Loucy (cell line): Measurements from ENCODE around the gene COL23A1.

Experiments
- H2AFZ ChIP-seq: fragments of 200-600 bp; sonication (generic); 2 replicates; pipeline ENCODE4 v1.6.0; 2016; ENCODE audit warnings: antibody characterized with exemption, mild to moderate bottlenecking, low read length, moderate library complexity
- H3F3A ChIP-seq: fragments of 200-600 bp; 2 replicates; pipeline ENCODE4 v1.6.0; 2016; ENCODE audit warnings: antibody characterized with exemption, low read depth, mild to moderate bottlenecking
- H3K27me3 ChIP-seq: fragments of 200-600 bp; sonication (generic); 2 replicates; pipeline ENCODE4 v1.6.1; 2014; ENCODE audit warnings: low read length, mild to moderate bottlenecking; ENCODE audit not compliant: insufficient read depth, poor library complexity, severe bottlenecking
- H3K36me3 ChIP-seq: fragments of 200-600 bp; sonication (generic); 2 replicates; pipeline ENCODE4 v1.6.1; 2016; ENCODE audit warnings: low read length; ENCODE audit not compliant: insufficient read depth
- H3K4me1 ChIP-seq: fragments of 200-600 bp; sonication (generic); 2 replicates; pipeline ENCODE4 v1.5.1; 2014; ENCODE audit warnings: low read length, mild to moderate bottlenecking; ENCODE audit not compliant: insufficient read depth, poor library complexity, severe bottlenecking
- H3K4me2 ChIP-seq: fragments of 200-600 bp; sonication (generic); 2 replicates; pipeline ENCODE4 v1.6.0; 2014; ENCODE audit warnings: antibody characterized with exemption, low read length, low read depth, mild to moderate bottlenecking; ENCODE audit not compliant: poor library complexity, severe bottlenecking
- H3K4me3 ChIP-seq: fragments of 200-600 bp; sonication (generic); 2 replicates; pipeline ENCODE4 v1.5.1; 2014; ENCODE audit warnings: low read length, mild to moderate bottlenecking, mixed read lengths; ENCODE audit not compliant: poor library complexity, severe bottlenecking
- H3K79me2 ChIP-seq: fragments of 200-600 bp; sonication (generic); 2 replicates; pipeline ENCODE4 v1.6.1; 2014; ENCODE audit warnings: low read length; ENCODE audit not compliant: insufficient read depth
- H3K9ac ChIP-seq: fragments of 200-600 bp; sonication (generic); 2 replicates; pipeline ENCODE4 v1.6.0; 2014; ENCODE audit warnings: mild to moderate bottlenecking, low read depth, low read length, moderate library complexity; ENCODE audit not compliant: poor library complexity, severe bottlenecking
- H3K9me2 ChIP-seq: fragments of 200-600 bp; sonication (generic); replicated peaks from 2 replicates; pipeline ENCODE4 v1.6.1; 2016; ENCODE audit warnings: low read depth, low read length, mixed read lengths
- H3K9me3 ChIP-seq: fragments of 200-600 bp; sonication (generic); 2 replicates; pipeline ENCODE4 v1.6.1; 2014; ENCODE audit warnings: mild to moderate bottlenecking, antibody characterized with exemption, low read length, low read depth; ENCODE audit not compliant: insufficient read depth
- H4K20me1 ChIP-seq: fragments of 200-600 bp; sonication (generic); 2 replicates; pipeline ENCODE4 v1.6.0; 2014; ENCODE audit warnings: antibody characterized with exemption, low read length, mild to moderate bottlenecking; ENCODE audit not compliant: insufficient read depth, poor library complexity, severe bottlenecking
- CTCF ChIP-seq: fragments of 200-600 bp; sonication (generic); conservative IDR thresholded peaks from 2 replicates; pipeline ENCODE4 v1.5.1; 2014; ENCODE audit warnings: mild to moderate bottlenecking, antibody characterized with exemption, low read length
- EZH2phosphoT487 ChIP-seq: fragments of 200-600 bp; IDR thresholded peaks from 2 replicates; pipeline ENCODE4 v1.6.1; 2018; ENCODE audit warnings: antibody characterized with exemption, mild to moderate bottlenecking, moderate library complexity, borderline replicate concordance

COL23A1 gene

GRCh38 chr5:178382754-178383164 is 207.4 kb downstream of the COL23A1 start:
- Histone ChIP-seq H3K9ac (no peak overlapping the region), H2AFZ (no peak overlapping the region), H3F3A (no peaks in the 10 kb centered on the region), H4K20me1 (no peaks in the 10 kb centered on the region), H3K4me3 (no peak overlapping the region), H3K79me2 (no peaks in the 10 kb centered on the region), H3K4me2 (no peak overlapping the region), H3K36me3 (no peaks in the 10 kb centered on the region), H3K9me2 (no peaks in the 10 kb centered on the region), H3K27me3 (no peaks in the 10 kb centered on the region), H3K9me3 (no peaks in the 10 kb centered on the region), H3K4me1 (no peaks in the 10 kb centered on the region)
- no peak for TF ChIP-seq EZH2phosphoT487
- TF ChIP-seq CTCF: no peak

- H3K9me2 ChIP-seq: no peaks in the 10 kb centered on the region
- no peaks in the 10 kb centered on the region for H3K9me3 ChIP-seq
- H3K4me1 ChIP-seq: no peaks in the 10 kb centered on the region
- no peaks in the 10 kb centered on the region for H4K20me1 ChIP-seq
- no peaks in the 10 kb centered on the region for H3K79me2 ChIP-seq
- no peak overlapping the region for H2AFZ ChIP-seq
- no peaks in the 10 kb centered on the region for H3K27me3 ChIP-seq
- H3K4me3 ChIP-seq: no peak overlapping the region
- TF ChIP-seq EZH2phosphoT487: no peak
- no peak for TF ChIP-seq CTCF
- H3K9ac ChIP-seq: no peak overlapping the region
- no peak overlapping the region for H3K4me2 ChIP-seq
- no peaks in the 10 kb centered on the region for H3F3A ChIP-seq
- H3K36me3 ChIP-seq: no peaks in the 10 kb centered on the region
These were observed 208.1 kb downstream of the COL23A1 start for GRCh38 chr5:178381921-178382695.

DNA sequence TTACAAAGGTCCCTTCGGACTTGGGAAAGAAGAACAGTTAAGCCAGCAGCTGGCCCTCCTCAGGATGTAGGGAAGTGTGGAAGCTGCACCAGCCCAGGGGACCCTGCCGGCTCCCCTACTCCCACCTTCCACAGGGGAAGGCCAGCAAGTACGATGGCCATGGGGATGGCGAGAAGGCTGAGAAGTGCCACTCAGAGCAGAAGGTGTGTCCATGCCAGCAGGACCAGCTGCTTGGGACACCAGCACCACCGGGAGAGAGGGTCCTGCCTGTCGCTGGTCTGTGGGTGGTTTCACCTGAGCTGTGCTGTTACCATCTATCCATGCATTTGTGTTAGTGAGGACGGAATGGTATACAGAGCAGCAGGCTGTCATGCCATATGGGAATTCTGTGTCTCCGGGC is 209.0 kb downstream of the COL23A1 start:
- no peaks in the 10 kb centered on the region for H3K4me1 ChIP-seq
- no peak overlapping the region for H2AFZ ChIP-seq
- H3K9ac ChIP-seq: no peak overlapping the region
- no peaks in the 10 kb centered on the region for H3F3A ChIP-seq
- no peaks in the 10 kb centered on the region for H3K79me2 ChIP-seq
- no peaks in the 10 kb centered on the region for H3K27me3 ChIP-seq
- no peaks in the 10 kb centered on the region for H4K20me1 ChIP-seq
- H3K4me2 ChIP-seq: no peak overlapping the region
- H3K9me3 ChIP-seq: no peaks in the 10 kb centered on the region
- TF ChIP-seq EZH2phosphoT487 (no peak), CTCF (no peak)
- no peaks in the 10 kb centered on the region for H3K9me2 ChIP-seq
- H3K36me3 ChIP-seq: no peaks in the 10 kb centered on the region
- no peak overlapping the region for H3K4me3 ChIP-seq
